GM23248 (cell line): ENCODE results near the gene KEAP1.

Source experiments
- EZH2 ChIP-seq: fragments of 200-600 bp; sonication (generic); IDR thresholded peaks from 2 replicates; pipeline ENCODE4 v1.6.1; 2018; ENCODE audit warnings: antibody characterized with exemption, mild to moderate bottlenecking; ENCODE audit not compliant: insufficient read depth, poor library complexity, severe bottlenecking
- EZH2phosphoT487 ChIP-seq: fragments of 200-600 bp; sonication (generic); IDR thresholded peaks from 2 replicates; pipeline ENCODE4 v1.6.1; 2018; ENCODE audit warnings: antibody characterized with exemption, moderate library complexity, mild to moderate bottlenecking, low read depth; ENCODE audit not compliant: insufficient read depth

DNA sequence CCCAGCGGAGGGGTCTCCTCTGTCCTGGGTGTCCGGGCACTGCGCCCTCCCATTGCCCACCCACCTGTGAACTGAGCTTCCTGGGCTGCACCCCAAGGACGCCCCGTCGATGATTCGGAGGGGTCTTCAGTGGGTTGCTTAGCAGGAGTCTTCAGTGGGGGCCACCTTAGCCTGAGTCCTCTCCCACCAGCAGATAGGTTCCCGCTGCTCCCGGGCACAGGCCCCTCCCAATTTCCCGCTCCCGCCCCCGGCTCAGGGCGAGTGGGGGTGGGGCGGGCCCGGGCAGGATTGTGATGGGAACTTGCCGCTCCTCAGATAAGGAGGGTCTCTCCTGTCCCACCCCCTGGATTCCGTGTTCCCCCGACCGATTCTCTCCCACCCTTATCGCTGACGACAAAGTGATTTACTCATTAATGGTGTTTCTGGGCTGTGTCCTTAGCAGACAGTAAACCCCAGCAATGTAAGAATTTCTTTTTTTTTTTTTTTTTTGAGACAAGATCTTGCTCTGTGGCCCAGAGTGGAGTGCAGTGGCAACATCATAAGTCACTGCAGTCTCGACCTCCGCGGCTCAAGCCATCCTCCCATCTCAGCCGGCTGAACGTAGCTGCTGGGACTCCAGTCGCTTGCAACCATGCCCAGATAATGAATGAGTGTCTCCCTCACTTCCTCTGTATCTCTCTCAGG, 14.7 kb upstream of the KEAP1 start:
- no peak for TF ChIP-seq EZH2phosphoT487
- no peak for TF ChIP-seq EZH2
